ENCODE measurements around the gene TSPO2.

The TSPO2 gene

GRCh38 chr6:41027799-41028560 is 14.3 kb upstream of the TSPO2 start:
- DNase-seq (ENCODE audit: low read depth) = peak; percentile 77

GRCh38 chr6:41028561-41029412 is 13.5 kb upstream of the TSPO2 start:
- DNase-seq (ENCODE audit: low read depth) = no peak

- no peak for DNase-seq (ENCODE audit: low read depth)
Measured at GRCh38 chr6:41032830-41033229, 9.4 kb upstream of the TSPO2 start.

- DNase-seq (ENCODE audit: low read depth) = no peak
Measured at GRCh38 chr6:41033776-41034175, 8.5 kb upstream of the TSPO2 start.

GRCh38 chr6:41036186-41036585 is 6.1 kb upstream of the TSPO2 start:
- no peak for DNase-seq (ENCODE audit: low read depth)

GRCh38 chr6:41036601-41037000 is 5.7 kb upstream of the TSPO2 start:
- no peak for DNase-seq (ENCODE audit: low read depth)

- no peak for DNase-seq (ENCODE audit: low read depth)
Measured at GRCh38 chr6:41037107-41037900, 5.0 kb upstream of the TSPO2 start.

GRCh38 chr6:41038205-41038604 is 4.1 kb upstream of the TSPO2 start:
- DNase-seq (ENCODE audit: low read depth) = no peak

GRCh38 chr6:41039060-41039998 is 2.9 kb upstream of the TSPO2 start, which contains the start of gene UNC5CL:
Gene UNC5CL (minus strand): TSS chr6:41039221. CDS start chr6:41035074, 4,147 bp downstream.
- no peak for DNase-seq (ENCODE audit: low read depth)

GRCh38 chr6:41040101-41040939 is 1.9 kb upstream of the TSPO2 start:
- DNase-seq (ENCODE audit: low read depth) = no peak

- no peak for DNase-seq (ENCODE audit: low read depth)
Measured at GRCh38 chr6:41040940-41041536, 1.2 kb upstream of the TSPO2 start.

GRCh38 chr6:41043151-41043550 is 884 bp downstream of the TSPO2 start:
- DNase-seq (ENCODE audit: low read depth) = no peak

GRCh38 chr6:41045664-41046063 is 3.4 kb downstream of the TSPO2 start:
- no peak for DNase-seq (ENCODE audit: low read depth)

- DNase-seq (ENCODE audit: low read depth) = no peak
Measured at GRCh38 chr6:41046084-41046483, 3.8 kb downstream of the TSPO2 start.

- no peak for DNase-seq (ENCODE audit: low read depth)
Measured at GRCh38 chr6:41047306-41047705, 5.0 kb downstream of the TSPO2 start.

- no peak for DNase-seq (ENCODE audit: low read depth)
Measured at GRCh38 chr6:41047745-41048732, 5.8 kb downstream of the TSPO2 start.

- DNase-seq (ENCODE audit: low read depth) = no peak
Measured at GRCh38 chr6:41049521-41049920, 7.3 kb downstream of the TSPO2 start.

- no peak for DNase-seq (ENCODE audit: low read depth)
Measured at GRCh38 chr6:41049955-41050354, 7.7 kb downstream of the TSPO2 start.

GRCh38 chr6:41050536-41050935 is 8.3 kb downstream of the TSPO2 start:
- DNase-seq (ENCODE audit: low read depth) = no peak

All from HS-27A (cell line).